ENCODE data around the gene CHST5. TPM values are rescaled to one million over a fixed set of nuclear protein-coding genes. Genes with fewer than 3 reads are reported as not detected.

Gene CHST5
- total and polyA plus RNA-seq, 2 experiments from 2014 or later = not detected

DNA sequence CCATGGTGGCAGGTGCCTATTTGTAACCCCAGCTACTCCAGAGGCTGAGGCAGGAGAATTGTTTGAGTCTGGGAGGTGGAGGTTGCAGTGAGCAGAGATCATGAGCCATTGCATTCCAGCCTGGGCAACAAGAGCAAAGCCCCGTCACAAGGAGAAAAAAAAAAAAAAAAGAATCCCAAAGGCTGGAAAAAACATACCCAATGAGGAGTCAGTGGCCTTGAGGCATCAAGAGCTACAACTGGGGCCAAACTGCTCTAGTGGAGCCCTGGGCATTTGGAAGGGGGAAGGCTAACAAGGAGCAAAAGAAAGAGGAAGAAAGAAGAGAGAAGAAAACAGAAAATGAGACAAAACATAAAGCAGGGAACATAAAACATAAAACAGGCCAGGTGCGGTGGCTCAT lies 47.6 kb downstream of the CHST5 start (continued):
- TF ChIP-seq, protein P1, sequence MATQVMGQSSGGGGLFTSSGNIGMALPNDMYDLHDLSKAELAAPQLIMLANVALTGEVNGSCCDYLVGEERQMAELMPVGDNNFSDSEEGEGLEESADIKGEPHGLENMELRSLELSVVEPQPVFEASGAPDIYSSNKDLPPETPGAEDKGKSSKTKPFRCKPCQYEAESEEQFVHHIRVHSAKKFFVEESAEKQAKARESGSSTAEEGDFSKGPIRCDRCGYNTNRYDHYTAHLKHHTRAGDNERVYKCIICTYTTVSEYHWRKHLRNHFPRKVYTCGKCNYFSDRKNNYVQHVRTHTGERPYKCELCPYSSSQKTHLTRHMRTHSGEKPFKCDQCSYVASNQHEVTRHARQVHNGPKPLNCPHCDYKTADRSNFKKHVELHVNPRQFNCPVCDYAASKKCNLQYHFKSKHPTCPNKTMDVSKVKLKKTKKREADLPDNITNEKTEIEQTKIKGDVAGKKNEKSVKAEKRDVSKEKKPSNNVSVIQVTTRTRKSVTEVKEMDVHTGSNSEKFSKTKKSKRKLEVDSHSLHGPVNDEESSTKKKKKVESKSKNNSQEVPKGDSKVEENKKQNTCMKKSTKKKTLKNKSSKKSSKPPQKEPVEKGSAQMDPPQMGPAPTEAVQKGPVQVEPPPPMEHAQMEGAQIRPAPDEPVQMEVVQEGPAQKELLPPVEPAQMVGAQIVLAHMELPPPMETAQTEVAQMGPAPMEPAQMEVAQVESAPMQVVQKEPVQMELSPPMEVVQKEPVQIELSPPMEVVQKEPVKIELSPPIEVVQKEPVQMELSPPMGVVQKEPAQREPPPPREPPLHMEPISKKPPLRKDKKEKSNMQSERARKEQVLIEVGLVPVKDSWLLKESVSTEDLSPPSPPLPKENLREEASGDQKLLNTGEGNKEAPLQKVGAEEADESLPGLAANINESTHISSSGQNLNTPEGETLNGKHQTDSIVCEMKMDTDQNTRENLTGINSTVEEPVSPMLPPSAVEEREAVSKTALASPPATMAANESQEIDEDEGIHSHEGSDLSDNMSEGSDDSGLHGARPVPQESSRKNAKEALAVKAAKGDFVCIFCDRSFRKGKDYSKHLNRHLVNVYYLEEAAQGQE (IDR thresholded peaks at IDR 0.05; ENCODE audit: unreplicated experiment) = no peak
- TF ChIP-seq NANOG (IDR thresholded peaks at IDR 0.05; ENCODE audit: borderline replicate concordance) (no peak), EZH2 (IDR thresholded peaks at IDR 0.05; ENCODE audit: low read depth, unreplicated experiment) (no peak), EZH2phosphoT487 (IDR thresholded peaks at IDR 0.05; ENCODE audit: unreplicated experiment) (no peak), CREB1 (CRISPR knock-in tag; IDR thresholded peaks at IDR 0.05; ENCODE audit: low read depth) (no peak), ZNF331 (CRISPR knock-in tag; IDR thresholded peaks at IDR 0.05; ENCODE audit: low read depth) (no peak)
- TF ChIP-seq, protein P2, sequence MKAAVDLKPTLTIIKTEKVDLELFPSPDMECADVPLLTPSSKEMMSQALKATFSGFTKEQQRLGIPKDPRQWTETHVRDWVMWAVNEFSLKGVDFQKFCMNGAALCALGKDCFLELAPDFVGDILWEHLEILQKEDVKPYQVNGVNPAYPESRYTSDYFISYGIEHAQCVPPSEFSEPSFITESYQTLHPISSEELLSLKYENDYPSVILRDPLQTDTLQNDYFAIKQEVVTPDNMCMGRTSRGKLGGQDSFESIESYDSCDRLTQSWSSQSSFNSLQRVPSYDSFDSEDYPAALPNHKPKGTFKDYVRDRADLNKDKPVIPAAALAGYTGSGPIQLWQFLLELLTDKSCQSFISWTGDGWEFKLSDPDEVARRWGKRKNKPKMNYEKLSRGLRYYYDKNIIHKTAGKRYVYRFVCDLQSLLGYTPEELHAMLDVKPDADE (IDR thresholded peaks at IDR 0.05) = no peak

DNA sequence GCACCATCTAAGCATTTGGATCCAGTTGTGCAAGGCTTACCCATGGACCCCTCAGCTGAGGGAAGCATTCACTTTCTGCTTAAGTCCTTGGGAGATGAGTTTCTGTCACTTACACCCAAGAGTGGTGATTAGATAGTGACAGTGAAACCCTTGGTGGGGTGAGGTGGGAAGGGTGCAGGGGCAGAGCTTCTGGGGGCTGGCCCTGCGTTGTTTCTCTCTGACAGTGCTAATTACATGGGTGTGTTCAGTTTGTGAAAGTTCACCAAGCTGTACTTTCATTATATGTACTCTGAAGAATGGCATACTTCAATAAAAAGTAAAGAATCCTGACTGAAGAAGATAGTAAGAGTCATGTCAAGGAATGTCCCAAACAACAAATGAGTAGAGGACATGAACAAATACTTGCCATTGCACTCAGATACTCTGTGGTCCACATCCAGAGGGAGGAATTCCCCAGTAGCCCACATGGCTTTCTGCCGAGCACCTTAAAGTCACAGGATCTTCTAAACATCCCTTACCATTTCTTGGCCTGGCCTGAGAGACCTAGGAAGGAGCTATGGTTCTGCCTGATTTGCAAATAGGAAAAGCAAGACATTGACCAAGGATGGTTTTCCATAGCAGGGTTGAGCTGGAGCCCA lies 49.1 kb downstream of the CHST5 start:
- Histone ChIP-seq H3K4me2 (no peak overlapping the region), H3K27ac (ENCODE audit: low read depth) (no peak overlapping the region), H3F3A (replicated peaks; ENCODE audit: low read depth) (peaks cover 3% of the 10 kb centered on the region; the same call in 1 of the 2 replicates), H3K36me3 (ENCODE audit: insufficient read depth) (no peaks in the 10 kb centered on the region), H2AFZ (no peak overlapping the region), H3K27me3 (ENCODE audit: insufficient read depth) (no peaks in the 10 kb centered on the region), H3K79me2 (replicated peaks; ENCODE audit: insufficient read depth) (no peaks in the 10 kb centered on the region), H3K9me2 (ENCODE audit: insufficient read depth) (no peaks in the 10 kb centered on the region), H4K20me1 (replicated peaks; ENCODE audit: insufficient read depth) (no peaks in the 10 kb centered on the region), H3K4me1 (ENCODE audit: insufficient read depth) (no peaks in the 10 kb centered on the region; the same call in 1 of the 2 replicates), H3K4me3 (no peak overlapping the region)
- Mint-ChIP-seq H3K4me1 (0 out of 3 replicates have a peak, but pooled peaks cover under 1% of the 10 kb centered on the region), H3K4me3 (no peak overlapping the region), H3K9me3 (no peaks in the 10 kb centered on the region), H3K27ac (no peak overlapping the region), H3K27me3 (ENCODE audit: insufficient read depth, low read depth, poor library complexity) (peaks cover 8% of the 10 kb centered on the region), H3K36me3 (ENCODE audit: low read depth) (peaks cover 12% of the 10 kb centered on the region; the same call in 2 of the 3 replicates)
- no peak for ATAC-seq
- TF ChIP-seq, protein P1 (IDR thresholded peaks at IDR 0.05; ENCODE audit: unreplicated experiment) = no peak
- DNase-seq (ENCODE audit: low spot score) = no peak

All from GM23338 (cell line).